Testis (tissue), 5 donors: ENCODE results near the gene GASK1A. TPM values are rescaled to one million over a fixed set of nuclear protein-coding genes. Genes with fewer than 3 reads are reported as not detected.

Experiments
- DNase-seq: peaks from one replicate; pipeline ENCODE4 v3.0.0-alpha.2; 2019
- H3K27ac ChIP-seq, 2 donors: fragments of 200-600 bp; sonication (generic); one replicate each; pipeline ENCODE4 v1.5.1; 2019
- H3K27me3 ChIP-seq: fragments of 200-600 bp; sonication (generic); one replicate; pipeline ENCODE4 v1.5.1; 2019
- H3K36me3 ChIP-seq: fragments of 200-600 bp; sonication (generic); one replicate; pipeline ENCODE4 v1.5.1; 2017; ENCODE audit warnings: low read depth; ENCODE audit errors: missing control alignments
- H3K4me1 ChIP-seq: fragments of 200-600 bp; sonication (generic); one replicate; pipeline ENCODE4 v1.5.1; 2019
- H3K4me3 ChIP-seq, 2 donors: fragments of 200-600 bp; sonication (generic); one replicate each; pipeline ENCODE4 v1.5.1; 2017 to 2019
- H3K9me3 ChIP-seq: fragments of 200-600 bp; sonication (generic); one replicate; pipeline ENCODE4 v1.5.1; 2017
- POLR2A ChIP-seq: fragments of 450-650 bp; IDR thresholded peaks from one replicate; pipeline ENCODE4 v1.6.1; 2017; ENCODE audit warnings: antibody characterized with exemption, mild to moderate bottlenecking, moderate library complexity
- WGBS, 2 donors: methylation state at CpG; one replicate each; pipeline ENCODE4 v1.1.5; 2018; 5-methylcytosine and 5-hydroxymethylcytosine counted together
- intact Hi-C: fragments of 100-400 bp; cut with DNase I; formaldehyde crosslinking; loops from one replicate; pipeline ENCODE4 v1.15.1; 2023; ENCODE audit warnings: low total_unique reads
- long read RNA-seq, 2 donors: transcript quantifications; one replicate each; lab custom pipeline, GENCODE V29; 2026
- polyA plus RNA-seq: library from polyadenylated mRNA; stranded (reverse); fragments of 350-450 nt; fragmentation: Illumina TruSeq; extraction: RNeasy Lipid Tissue Mini Kit (QIAGEN cat#74804); gene quantifications from one replicate; pipeline ENCODE4 v1.2.3, GENCODE V29; 2014; ENCODE audit warnings: low read depth, low replicate concordance; ENCODE audit not compliant: insufficient read depth
- total RNA-seq, 2 donors: library from RNA; depleted of rRNA; stranded (reverse); fragments of >200 nt; gene quantifications; one replicate each; pipeline ENCODE4 v1.2.3, GENCODE V29; 2016
- TF ChIP-seq, protein P1 (sequence below), 3 experiments: fragments of 450-650 bp in 2 of 3; fragments of 200-600 bp in 1 of 3; sonication (generic) in 1 of 3; IDR thresholded peaks; one replicate each; pipeline ENCODE4 v1.5.1; 2016 to 2019; ENCODE audit warnings: antibody characterized with exemption in 3 of 3, mild to moderate bottlenecking in 2 of 3, moderate library complexity in 1 of 3

The GASK1A gene
- total RNA-seq (10 to 100 TPM; 18.7 to 22.2 TPM), polyA plus RNA-seq (6.2 TPM)
- long read RNA-seq, donor 1: 0 reads
- long read RNA-seq, donor 2: 0 reads

DNA sequence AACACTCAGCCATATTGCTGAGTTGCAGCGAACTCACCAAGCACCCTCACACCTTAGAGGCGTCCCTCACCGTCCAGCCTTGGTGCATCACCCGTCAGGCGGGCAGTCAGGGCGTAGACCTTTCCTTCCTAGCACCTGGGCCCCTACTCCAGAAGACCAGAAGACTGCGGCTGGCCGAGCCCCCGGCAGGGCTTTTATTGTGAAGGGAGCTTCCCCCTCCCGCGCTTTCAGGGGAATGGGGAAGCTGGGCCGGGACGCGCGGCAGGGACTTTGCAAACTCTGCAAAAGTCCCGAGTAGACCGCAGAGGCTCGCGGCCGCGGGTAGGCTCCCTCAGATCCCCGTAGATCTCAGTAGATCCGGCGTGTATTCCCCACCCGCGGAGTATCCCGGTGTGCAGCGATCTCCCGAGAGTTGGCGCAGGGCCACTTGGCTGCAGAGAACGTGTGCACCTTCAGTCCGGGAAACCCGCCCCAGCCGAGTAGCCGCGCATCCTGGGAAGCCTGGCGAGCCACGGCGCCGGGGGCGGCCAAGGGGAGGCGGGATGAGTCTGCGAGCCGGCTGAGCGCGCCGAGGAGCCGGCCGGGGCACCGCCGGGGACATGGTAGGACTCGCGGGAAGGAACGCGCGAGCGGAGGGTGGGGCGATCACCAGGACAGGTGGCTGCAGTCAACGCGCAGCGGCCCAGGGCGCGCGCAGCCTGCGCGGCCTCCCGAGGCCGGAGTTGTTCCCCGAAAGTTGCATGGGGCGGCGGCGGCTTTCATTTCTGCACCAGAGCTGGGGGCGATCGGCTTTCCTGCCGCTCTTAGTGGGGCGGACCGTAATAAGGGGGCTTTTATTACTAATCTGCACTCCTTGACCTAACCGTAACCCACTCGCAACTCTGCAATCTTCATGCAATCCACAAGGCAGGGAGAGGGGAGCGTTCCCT is at the start of gene GASK1A:
TSS of gene GASK1A (plus strand) at position 268 of the 929 bp plus-strand sequence. CDS start at position 600, 332 bp downstream.
- TF ChIP-seq, protein P1, sequence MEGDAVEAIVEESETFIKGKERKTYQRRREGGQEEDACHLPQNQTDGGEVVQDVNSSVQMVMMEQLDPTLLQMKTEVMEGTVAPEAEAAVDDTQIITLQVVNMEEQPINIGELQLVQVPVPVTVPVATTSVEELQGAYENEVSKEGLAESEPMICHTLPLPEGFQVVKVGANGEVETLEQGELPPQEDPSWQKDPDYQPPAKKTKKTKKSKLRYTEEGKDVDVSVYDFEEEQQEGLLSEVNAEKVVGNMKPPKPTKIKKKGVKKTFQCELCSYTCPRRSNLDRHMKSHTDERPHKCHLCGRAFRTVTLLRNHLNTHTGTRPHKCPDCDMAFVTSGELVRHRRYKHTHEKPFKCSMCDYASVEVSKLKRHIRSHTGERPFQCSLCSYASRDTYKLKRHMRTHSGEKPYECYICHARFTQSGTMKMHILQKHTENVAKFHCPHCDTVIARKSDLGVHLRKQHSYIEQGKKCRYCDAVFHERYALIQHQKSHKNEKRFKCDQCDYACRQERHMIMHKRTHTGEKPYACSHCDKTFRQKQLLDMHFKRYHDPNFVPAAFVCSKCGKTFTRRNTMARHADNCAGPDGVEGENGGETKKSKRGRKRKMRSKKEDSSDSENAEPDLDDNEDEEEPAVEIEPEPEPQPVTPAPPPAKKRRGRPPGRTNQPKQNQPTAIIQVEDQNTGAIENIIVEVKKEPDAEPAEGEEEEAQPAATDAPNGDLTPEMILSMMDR (IDR thresholded peaks at IDR 0.05): no peak
- TF ChIP-seq POLR2A: no peak
- H3K4me3 ChIP-seq: peak within 1 kb of the TSS; percentile 65 to 81
- peak within 1 kb of the TSS in 1 of 2 donors; percentile 63 for H3K27ac ChIP-seq
- H3K9me3 ChIP-seq: no peaks in the 10 kb centered on the region
- intact Hi-C loops: no loop called here
- no peaks in the 10 kb centered on the region for H3K27me3 ChIP-seq
- peaks cover 13% of the 10 kb centered on the region for H3K4me1 ChIP-seq
- peak; percentile 76 for DNase-seq
- H3K36me3 ChIP-seq: no peaks in the 10 kb centered on the region
- WGBS, 2 donors: 0 to 2% methylated on average over 3 to 73 of the region's 80 CpGs

DNA sequence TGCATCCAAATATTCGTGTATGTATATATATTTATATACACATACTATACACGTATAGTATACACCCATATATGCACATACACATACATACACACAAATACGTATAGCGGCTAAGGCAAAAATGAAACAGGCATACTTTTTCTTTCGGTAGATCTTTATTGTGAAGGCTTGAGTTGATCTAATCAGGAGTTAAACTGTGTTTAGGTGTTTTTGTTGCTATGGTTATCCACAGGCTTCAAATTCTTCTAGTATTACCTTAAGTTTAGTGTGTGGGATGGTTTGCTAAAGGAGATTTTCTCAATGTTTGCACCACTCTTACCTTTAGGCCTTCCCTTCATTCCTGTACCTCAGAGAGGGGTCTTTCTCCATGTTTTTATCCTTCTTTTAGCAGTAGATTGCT is 45.0 kb upstream of the GASK1A start:
- 93% methylated on average over 5 of the region's 5 CpGs for WGBS, 2 donors
- no peak for TF ChIP-seq POLR2A
- TF ChIP-seq, protein P1 (IDR thresholded peaks at IDR 0.05): no peak
- Histone ChIP-seq H3K27ac (no peak overlapping the region), H3K4me1 (no peaks in the 10 kb centered on the region), H3K27me3 (no peaks in the 10 kb centered on the region), H3K4me3 (no peak overlapping the region), H3K36me3 (no peaks in the 10 kb centered on the region), H3K9me3 (no peaks in the 10 kb centered on the region)
- intact Hi-C loops: no loop called here
- no peak for DNase-seq

DNA sequence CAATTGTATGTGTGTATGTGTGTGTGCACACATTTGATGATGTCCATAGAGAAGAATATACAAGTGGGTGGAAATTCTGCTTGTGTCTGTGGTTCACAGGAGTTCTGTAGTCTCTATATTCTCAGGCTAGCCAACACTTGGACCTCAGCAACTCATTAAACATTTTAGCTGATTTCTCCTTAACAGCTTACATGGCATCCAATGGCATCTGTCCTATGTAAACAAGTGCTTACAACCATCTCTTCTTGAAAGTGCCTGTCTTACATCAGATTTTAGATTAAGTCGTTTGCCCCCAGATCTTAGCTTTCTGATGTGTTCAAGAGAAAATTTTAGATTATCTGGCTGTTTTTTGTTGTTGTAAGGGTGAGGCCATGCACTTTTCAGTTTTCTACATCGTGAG is 44.2 kb upstream of the GASK1A start:
- TF ChIP-seq POLR2A: no peak
- TF ChIP-seq, protein P1 (IDR thresholded peaks at IDR 0.05): no peak
- H3K36me3 ChIP-seq: no peaks in the 10 kb centered on the region
- 47 to 55% methylated on average over 2 of the region's 2 CpGs for WGBS, 2 donors

DNA sequence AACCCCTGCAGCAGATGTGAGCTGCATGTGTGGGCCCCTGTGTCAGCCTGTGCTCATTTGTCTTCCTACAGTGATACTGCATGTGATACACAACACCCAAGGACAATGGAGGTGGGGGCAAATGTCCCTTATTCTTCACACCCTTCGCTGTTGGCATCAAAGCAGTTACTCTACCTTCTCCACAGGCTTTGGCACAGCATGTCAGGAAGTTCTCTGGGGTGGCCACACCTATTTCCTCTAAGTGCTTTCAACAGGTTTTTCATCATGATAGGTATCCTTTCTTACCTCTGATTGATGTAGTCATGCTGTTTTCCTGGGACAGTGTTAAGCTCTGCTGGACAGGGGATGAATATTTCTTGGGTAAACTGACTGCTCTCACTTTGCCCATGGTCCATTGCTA is 43.6 kb upstream of the GASK1A start:
- Histone ChIP-seq H3K36me3 (no peaks in the 10 kb centered on the region), H3K27ac (no peak overlapping the region), H3K9me3 (no peaks in the 10 kb centered on the region), H3K4me3 (peak overlapping the region; percentile 49 to 69), H3K4me1 (no peaks in the 10 kb centered on the region), H3K27me3 (no peaks in the 10 kb centered on the region)
- intact Hi-C loops: no loop called here
- DNase-seq: no peak
- TF ChIP-seq, protein P1 (IDR thresholded peaks at IDR 0.05): no peak
- no peak for TF ChIP-seq POLR2A
- 67 to 76% methylated on average over 1 of the region's 1 CpG for WGBS, 2 donors

More for the DNA sequence above, 44.2 kb upstream of the GASK1A start:
- Histone ChIP-seq H3K4me3 (no peak overlapping the region), H3K27ac (no peak overlapping the region), H3K27me3 (no peaks in the 10 kb centered on the region), H3K4me1 (no peaks in the 10 kb centered on the region), H3K9me3 (no peaks in the 10 kb centered on the region)
- no peak for DNase-seq
- intact Hi-C loops: no loop called here
